HepG2 (cell line): Measurements from ENCODE around the gene CAMKK1. TPM values are rescaled to one million over a fixed set of nuclear protein-coding genes. Genes with fewer than 3 reads are reported as not detected.

Experiments
- EZH2 ChIP-seq: conservative IDR thresholded peaks from 2 replicates; pipeline ENCODE4 v1.6.1; 2012; ENCODE audit warnings: mild to moderate bottlenecking, low read depth, low read length, moderate library complexity
- GFI1 ChIP-seq: sonication (generic); formaldehyde crosslinking; IDR thresholded peaks from 2 replicates; pipeline ENCODE4 v1.5.0; 2020; ENCODE audit warnings: missing genetic modification reagents, mild to moderate bottlenecking, borderline replicate concordance
- KDM3A ChIP-seq: IDR thresholded peaks from 2 replicates; pipeline ENCODE4 v1.6.1; 2018; ENCODE audit warnings: low read depth, missing compliant biosample characterization
- KLF9 ChIP-seq: IDR thresholded peaks from 2 replicates; pipeline ENCODE4 v1.6.1; 2016; ENCODE audit warnings: low read depth
- RXRA ChIP-seq: sonication (generic); formaldehyde crosslinking; IDR thresholded peaks from 2 replicates; pipeline ENCODE4 v1.5.1; 2020; ENCODE audit warnings: missing genetic modification reagents
- XRCC5 ChIP-seq: fragments of 200-400 bp; formaldehyde crosslinking; optimal IDR thresholded peaks from 2 replicates; pipeline ENCODE3; 2017; ENCODE audit warnings: mild to moderate bottlenecking, low read length
- YEATS2 ChIP-seq: sonication (generic); formaldehyde crosslinking; IDR thresholded peaks from 2 replicates; pipeline ENCODE4 v1.4.0; 2020; ENCODE audit warnings: missing genetic modification reagents, borderline replicate concordance
- ZFX ChIP-seq: sonication (generic); formaldehyde crosslinking; IDR thresholded peaks from 2 replicates; pipeline ENCODE4 v1.4.0; 2020; ENCODE audit warnings: mild to moderate bottlenecking, low read depth, missing genetic modification reagents, moderate library complexity
- ZNF180 ChIP-seq: sonication (generic); formaldehyde crosslinking; IDR thresholded peaks from 2 replicates; pipeline ENCODE4 v1.4.0; 2020; ENCODE audit warnings: low read depth, missing genetic modification reagents, borderline replicate concordance
- ZNF777 ChIP-seq: sonication (generic); formaldehyde crosslinking; IDR thresholded peaks from 2 replicates; pipeline ENCODE4 v1.4.0; 2020; ENCODE audit warnings: missing genetic modification reagents
- polyA plus RNA-seq, 8 experiments: library from polyadenylated mRNA; depleted of rRNA in 3 of 8; stranded (reverse) in 7 of 8; unstranded in 1 of 8; fragments of >200 nt; fragmentation: Illumina TruSeq in 4 of 8; extraction: Trizol in 4 of 8; gene quantifications; 2 replicates each; pipeline versions ENCODE4 v1.2.1 to v1.2.3, GENCODE V29; 2011 to 2016; ENCODE audit warnings: low read depth in 4 of 8, missing spikeins in 1 of 8, mixed read lengths in 1 of 8; ENCODE audit not compliant: insufficient read depth in 1 of 8
- total RNA-seq, 5 experiments: library from RNA; depleted of rRNA; stranded (reverse); fragments of >200 nt; fragmentation: Illumina TruSeq; extraction: Trizol; gene quantifications; 2 replicates each; pipeline ENCODE4 v1.2.3, GENCODE V29; 2016; ENCODE audit warnings: low read depth in 1 of 5
- TF ChIP-seq, protein P1 (sequence below): sonication (generic); formaldehyde crosslinking; IDR thresholded peaks from 2 replicates; pipeline ENCODE4 v1.4.0; 2020; ENCODE audit warnings: missing genetic modification reagents, borderline replicate concordance
- TF ChIP-seq, protein P2 (sequence below): sonication (generic); formaldehyde crosslinking; IDR thresholded peaks from 2 replicates; pipeline ENCODE4 v1.8.1; 2023; ENCODE audit warnings: mild to moderate bottlenecking, missing genetic modification reagents
- TF ChIP-seq, protein P3 (sequence below): IDR thresholded peaks from 2 replicates; pipeline ENCODE4 v1.6.1; 2016; ENCODE audit warnings: missing compliant biosample characterization, missing genetic modification reagents, borderline replicate concordance
- TF ChIP-seq, protein P4 (sequence below): sonication (generic); formaldehyde crosslinking; IDR thresholded peaks from 2 replicates; pipeline ENCODE4 v1.4.0; 2020; ENCODE audit warnings: missing genetic modification reagents
- TF ChIP-seq, protein P5 (sequence below): sonication (generic); formaldehyde crosslinking; conservative IDR thresholded peaks from 2 replicates; pipeline ENCODE4 v1.8.1; 2023; ENCODE audit warnings: missing genetic modification reagents

Gene CAMKK1
- total and polyA plus RNA-seq, 2 of the 13 experiments (the other 11 are each of a cell fraction or from before 2014, with no cell fraction given), result 1.5 to 1.6 TPM

DNA sequence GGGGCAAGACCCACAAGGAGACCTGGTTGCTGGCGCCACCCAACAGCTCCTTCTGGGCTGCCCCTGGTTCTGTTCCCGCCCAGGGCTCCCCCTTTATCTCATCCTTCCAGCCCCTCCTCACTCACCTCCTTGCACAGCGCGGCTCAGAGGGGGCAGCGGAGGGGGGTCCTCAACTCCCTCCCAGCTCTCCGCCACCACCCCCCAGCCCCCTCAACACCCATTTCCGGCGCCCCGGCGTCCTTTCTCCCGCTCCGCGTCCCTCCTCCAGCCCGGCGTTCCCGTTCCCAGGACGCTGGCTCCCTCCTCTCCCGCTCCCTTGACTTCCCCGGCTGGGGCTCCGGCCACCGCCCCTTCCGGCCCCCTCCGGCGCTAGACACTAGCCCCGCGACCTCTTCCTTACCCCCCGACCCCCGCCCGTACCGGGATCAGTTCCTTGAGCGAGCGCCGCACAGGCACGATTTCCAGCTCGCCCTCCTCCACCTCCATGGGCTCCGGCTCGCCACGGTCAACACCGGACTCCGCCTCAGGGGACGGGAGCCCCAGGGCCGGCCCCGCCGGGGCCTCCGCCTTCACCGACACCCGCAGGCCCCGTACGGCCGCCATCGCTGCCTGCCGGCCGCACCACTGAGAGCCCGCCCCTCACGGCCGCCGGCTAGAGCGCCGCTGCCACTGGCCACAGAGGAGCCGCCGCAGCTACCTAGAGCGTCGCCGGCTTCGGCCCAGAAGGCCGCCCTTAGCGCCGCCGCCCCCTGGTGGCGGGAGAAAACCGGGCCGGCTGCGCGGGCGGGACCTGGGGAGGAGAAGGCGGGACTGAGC is 47.0 kb downstream of the CAMKK1 start, which contains the start of gene NCBP3 (continued):
- TF ChIP-seq YEATS2 (CRISPR knock-in tag), result peak; percentile 92
- peak; percentile 59; the same call in 1 of the 2 replicates for TF ChIP-seq RXRA (CRISPR knock-in tag)
- TF ChIP-seq KLF9 (CRISPR knock-in tag), result 0 out of 2 replicates have a peak, but pooled peaks have one; percentile 46
- TF ChIP-seq, protein P1, sequence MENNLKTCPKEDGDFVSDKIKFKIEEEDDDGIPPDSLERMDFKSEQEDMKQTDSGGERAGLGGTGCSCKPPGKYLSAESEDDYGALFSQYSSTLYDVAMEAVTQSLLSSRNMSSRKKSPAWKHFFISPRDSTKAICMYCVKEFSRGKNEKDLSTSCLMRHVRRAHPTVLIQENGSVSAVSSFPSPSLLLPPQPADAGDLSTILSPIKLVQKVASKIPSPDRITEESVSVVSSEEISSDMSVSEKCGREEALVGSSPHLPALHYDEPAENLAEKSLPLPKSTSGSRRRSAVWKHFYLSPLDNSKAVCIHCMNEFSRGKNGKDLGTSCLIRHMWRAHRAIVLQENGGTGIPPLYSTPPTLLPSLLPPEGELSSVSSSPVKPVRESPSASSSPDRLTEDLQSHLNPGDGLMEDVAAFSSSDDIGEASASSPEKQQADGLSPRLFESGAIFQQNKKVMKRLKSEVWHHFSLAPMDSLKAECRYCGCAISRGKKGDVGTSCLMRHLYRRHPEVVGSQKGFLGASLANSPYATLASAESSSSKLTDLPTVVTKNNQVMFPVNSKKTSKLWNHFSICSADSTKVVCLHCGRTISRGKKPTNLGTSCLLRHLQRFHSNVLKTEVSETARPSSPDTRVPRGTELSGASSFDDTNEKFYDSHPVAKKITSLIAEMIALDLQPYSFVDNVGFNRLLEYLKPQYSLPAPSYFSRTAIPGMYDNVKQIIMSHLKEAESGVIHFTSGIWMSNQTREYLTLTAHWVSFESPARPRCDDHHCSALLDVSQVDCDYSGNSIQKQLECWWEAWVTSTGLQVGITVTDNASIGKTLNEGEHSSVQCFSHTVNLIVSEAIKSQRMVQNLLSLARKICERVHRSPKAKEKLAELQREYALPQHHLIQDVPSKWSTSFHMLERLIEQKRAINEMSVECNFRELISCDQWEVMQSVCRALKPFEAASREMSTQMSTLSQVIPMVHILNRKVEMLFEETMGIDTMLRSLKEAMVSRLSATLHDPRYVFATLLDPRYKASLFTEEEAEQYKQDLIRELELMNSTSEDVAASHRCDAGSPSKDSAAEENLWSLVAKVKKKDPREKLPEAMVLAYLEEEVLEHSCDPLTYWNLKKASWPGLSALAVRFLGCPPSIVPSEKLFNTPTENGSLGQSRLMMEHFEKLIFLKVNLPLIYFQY, result peak; percentile 97
- TF ChIP-seq KDM3A (CRISPR knock-in tag), result peak; percentile 83; the same call in 1 of the 2 replicates
- TF ChIP-seq ZNF180, result 0 out of 2 replicates have a peak, but pooled peaks have one; percentile 24
- no peak for TF ChIP-seq EZH2
- TF ChIP-seq ZFX, result peak; percentile 96
- peak; percentile 76 for TF ChIP-seq GFI1 (CRISPR knock-in tag)
- TF ChIP-seq, protein P2, sequence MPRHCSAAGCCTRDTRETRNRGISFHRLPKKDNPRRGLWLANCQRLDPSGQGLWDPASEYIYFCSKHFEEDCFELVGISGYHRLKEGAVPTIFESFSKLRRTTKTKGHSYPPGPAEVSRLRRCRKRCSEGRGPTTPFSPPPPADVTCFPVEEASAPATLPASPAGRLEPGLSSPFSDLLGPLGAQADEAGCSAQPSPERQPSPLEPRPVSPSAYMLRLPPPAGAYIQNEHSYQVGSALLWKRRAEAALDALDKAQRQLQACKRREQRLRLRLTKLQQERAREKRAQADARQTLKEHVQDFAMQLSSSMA (CRISPR knock-in tag), result 0 out of 2 replicates have a peak, but pooled peaks have one; percentile 67
- TF ChIP-seq ZNF777 (CRISPR knock-in tag), result no peak
- TF ChIP-seq, protein P3, sequence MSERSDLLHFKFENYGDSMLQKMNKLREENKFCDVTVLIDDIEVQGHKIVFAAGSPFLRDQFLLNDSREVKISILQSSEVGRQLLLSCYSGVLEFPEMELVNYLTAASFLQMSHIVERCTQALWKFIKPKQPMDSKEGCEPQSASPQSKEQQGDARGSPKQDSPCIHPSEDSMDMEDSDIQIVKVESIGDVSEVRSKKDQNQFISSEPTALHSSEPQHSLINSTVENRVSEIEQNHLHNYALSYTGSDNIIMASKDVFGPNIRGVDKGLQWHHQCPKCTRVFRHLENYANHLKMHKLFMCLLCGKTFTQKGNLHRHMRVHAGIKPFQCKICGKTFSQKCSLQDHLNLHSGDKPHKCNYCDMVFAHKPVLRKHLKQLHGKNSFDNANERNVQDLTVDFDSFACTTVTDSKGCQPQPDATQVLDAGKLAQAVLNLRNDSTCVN (CRISPR knock-in tag), result no peak
- TF ChIP-seq XRCC5, result peak; percentile 99
- TF ChIP-seq, protein P4, sequence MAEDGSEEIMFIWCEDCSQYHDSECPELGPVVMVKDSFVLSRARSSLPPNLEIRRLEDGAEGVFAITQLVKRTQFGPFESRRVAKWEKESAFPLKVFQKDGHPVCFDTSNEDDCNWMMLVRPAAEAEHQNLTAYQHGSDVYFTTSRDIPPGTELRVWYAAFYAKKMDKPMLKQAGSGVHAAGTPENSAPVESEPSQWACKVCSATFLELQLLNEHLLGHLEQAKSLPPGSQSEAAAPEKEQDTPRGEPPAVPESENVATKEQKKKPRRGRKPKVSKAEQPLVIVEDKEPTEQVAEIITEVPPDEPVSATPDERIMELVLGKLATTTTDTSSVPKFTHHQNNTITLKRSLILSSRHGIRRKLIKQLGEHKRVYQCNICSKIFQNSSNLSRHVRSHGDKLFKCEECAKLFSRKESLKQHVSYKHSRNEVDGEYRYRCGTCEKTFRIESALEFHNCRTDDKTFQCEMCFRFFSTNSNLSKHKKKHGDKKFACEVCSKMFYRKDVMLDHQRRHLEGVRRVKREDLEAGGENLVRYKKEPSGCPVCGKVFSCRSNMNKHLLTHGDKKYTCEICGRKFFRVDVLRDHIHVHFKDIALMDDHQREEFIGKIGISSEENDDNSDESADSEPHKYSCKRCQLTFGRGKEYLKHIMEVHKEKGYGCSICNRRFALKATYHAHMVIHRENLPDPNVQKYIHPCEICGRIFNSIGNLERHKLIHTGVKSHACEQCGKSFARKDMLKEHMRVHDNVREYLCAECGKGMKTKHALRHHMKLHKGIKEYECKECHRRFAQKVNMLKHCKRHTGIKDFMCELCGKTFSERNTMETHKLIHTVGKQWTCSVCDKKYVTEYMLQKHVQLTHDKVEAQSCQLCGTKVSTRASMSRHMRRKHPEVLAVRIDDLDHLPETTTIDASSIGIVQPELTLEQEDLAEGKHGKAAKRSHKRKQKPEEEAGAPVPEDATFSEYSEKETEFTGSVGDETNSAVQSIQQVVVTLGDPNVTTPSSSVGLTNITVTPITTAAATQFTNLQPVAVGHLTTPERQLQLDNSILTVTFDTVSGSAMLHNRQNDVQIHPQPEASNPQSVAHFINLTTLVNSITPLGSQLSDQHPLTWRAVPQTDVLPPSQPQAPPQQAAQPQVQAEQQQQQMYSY (CRISPR knock-in tag), result no peak
- TF ChIP-seq, protein P5, sequence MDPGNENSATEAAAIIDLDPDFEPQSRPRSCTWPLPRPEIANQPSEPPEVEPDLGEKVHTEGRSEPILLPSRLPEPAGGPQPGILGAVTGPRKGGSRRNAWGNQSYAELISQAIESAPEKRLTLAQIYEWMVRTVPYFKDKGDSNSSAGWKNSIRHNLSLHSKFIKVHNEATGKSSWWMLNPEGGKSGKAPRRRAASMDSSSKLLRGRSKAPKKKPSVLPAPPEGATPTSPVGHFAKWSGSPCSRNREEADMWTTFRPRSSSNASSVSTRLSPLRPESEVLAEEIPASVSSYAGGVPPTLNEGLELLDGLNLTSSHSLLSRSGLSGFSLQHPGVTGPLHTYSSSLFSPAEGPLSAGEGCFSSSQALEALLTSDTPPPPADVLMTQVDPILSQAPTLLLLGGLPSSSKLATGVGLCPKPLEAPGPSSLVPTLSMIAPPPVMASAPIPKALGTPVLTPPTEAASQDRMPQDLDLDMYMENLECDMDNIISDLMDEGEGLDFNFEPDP (CRISPR knock-in tag), result no peak
